ENCODE results near the gene NCF4.

NCF4 gene

GRCh38 chr22:36907253-36908195 lies 46.7 kb downstream of the NCF4 start:
- no peak for TF ChIP-seq CTCF (IDR thresholded peaks at IDR 0.05; ENCODE audit: low read depth, low read length)
- no peak for DNase-seq (ENCODE audit: extremely low read depth, low read depth)

DNA sequence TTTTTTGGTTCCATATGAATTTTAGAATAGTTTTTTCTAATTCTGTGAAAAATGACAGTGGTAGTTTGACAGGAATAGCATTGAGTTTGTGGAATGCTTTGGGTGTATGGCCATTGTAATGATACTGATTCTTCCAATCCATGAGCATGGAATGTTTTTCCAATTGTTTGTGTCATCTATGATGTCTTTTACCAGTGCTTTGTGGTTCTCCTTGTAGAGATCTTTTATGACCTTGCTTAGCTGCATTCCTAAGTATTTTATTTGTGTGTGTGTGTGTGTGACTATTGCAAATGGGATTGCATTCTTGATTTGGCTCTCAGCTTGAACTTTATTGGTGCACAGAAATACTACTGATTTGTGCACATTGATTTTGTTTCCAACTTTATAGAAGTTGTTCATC lies 49.7 kb downstream of the NCF4 start:
- no peak for DNase-seq (ENCODE audit: extremely low read depth, low read depth)
- no peak for TF ChIP-seq CTCF (IDR thresholded peaks at IDR 0.05; ENCODE audit: low read depth, low read length)

- TF ChIP-seq CTCF (IDR thresholded peaks at IDR 0.05; ENCODE audit: low read depth, low read length) = no peak
- DNase-seq (ENCODE audit: extremely low read depth, low read depth) = no peak
Measured at GRCh38 chr22:36911887-36912661, 51.3 kb downstream of the NCF4 start.

- DNase-seq (ENCODE audit: extremely low read depth, low read depth) = no peak
- TF ChIP-seq CTCF (IDR thresholded peaks at IDR 0.05; ENCODE audit: low read depth, low read length) = no peak
Measured at GRCh38 chr22:36912694-36913426, 52.1 kb downstream of the NCF4 start.

- TF ChIP-seq CTCF (IDR thresholded peaks at IDR 0.05; ENCODE audit: low read depth, low read length) = no peak
- DNase-seq (ENCODE audit: extremely low read depth, low read depth) = no peak
Measured at GRCh38 chr22:36913427-36914389, 52.9 kb downstream of the NCF4 start, which contains the start of gene CSF2RB. Gene CSF2RB, plus strand, starts transcription at chr22:36913628. Its CDS starts 8,580 bp downstream, at chr22:36922208.

GRCh38 chr22:36914390-36914752 lies 53.6 kb downstream of the NCF4 start:
- no peak for DNase-seq (ENCODE audit: extremely low read depth, low read depth)

More at GRCh38 chr22:36914390-36914752, 53.6 kb downstream of the NCF4 start:
- no peak for TF ChIP-seq CTCF (IDR thresholded peaks at IDR 0.05; ENCODE audit: low read depth, low read length)

All from AG09319 (cell line).